PFSK-1 (cell line): ENCODE data around the gene QPRT.

ENCODE experiments used
- FOXP2 ChIP-seq: optimal IDR thresholded peaks from 2 replicates; pipeline ENCODE3; 2011; ENCODE audit warnings: borderline replicate concordance, control low read depth, inconsistent platforms; ENCODE audit not compliant: insufficient read depth; ENCODE audit errors: extremely low read length, extremely low read depth
- POLR2AphosphoS5 ChIP-seq: IDR thresholded peaks from 2 replicates; pipeline ENCODE4 v1.6.1; 2012; ENCODE audit warnings: low read depth, mild to moderate bottlenecking, control low read depth, low read length, moderate library complexity
- TAF1 ChIP-seq: IDR thresholded peaks from 2 replicates; pipeline ENCODE4 v1.6.1; 2012; ENCODE audit warnings: low read length, control low read depth, borderline replicate concordance; ENCODE audit not compliant: insufficient read depth
- TF ChIP-seq, protein P1 (sequence below), 2 experiments: IDR thresholded peaks; 2 replicates each; pipeline versions ENCODE4 v1.6.1 to v1.8.0; 2011 to 2012; ENCODE audit warnings: low read depth in 2 of 2, low read length in 2 of 2, control low read depth in 1 of 2, inconsistent platforms in 1 of 2, mild to moderate bottlenecking in 1 of 2, moderate library complexity in 1 of 2; ENCODE audit not compliant: insufficient read depth in 1 of 2

DNA sequence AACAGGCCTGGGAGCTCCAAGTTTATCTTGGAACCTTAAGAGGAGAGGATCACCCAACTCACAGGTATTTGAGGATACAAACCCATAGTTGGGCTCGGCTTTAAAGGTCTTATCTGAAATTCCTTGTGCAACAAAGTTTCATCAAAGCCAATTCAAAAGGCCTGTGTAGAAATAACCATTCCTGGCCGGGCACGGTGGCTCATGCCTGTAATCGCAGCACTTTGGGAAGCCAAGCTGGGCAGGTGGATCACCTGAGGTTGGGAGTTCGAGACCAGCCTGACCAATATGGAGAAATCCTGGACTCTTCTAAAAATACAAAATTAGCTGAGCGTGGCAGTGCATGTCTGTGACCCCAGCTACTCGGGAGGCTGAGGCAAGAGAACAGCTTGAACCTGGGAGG lies 38.1 kb downstream of the QPRT start:
- TF ChIP-seq TAF1: no peak
- TF ChIP-seq POLR2AphosphoS5: no peak
- TF ChIP-seq, protein P1, sequence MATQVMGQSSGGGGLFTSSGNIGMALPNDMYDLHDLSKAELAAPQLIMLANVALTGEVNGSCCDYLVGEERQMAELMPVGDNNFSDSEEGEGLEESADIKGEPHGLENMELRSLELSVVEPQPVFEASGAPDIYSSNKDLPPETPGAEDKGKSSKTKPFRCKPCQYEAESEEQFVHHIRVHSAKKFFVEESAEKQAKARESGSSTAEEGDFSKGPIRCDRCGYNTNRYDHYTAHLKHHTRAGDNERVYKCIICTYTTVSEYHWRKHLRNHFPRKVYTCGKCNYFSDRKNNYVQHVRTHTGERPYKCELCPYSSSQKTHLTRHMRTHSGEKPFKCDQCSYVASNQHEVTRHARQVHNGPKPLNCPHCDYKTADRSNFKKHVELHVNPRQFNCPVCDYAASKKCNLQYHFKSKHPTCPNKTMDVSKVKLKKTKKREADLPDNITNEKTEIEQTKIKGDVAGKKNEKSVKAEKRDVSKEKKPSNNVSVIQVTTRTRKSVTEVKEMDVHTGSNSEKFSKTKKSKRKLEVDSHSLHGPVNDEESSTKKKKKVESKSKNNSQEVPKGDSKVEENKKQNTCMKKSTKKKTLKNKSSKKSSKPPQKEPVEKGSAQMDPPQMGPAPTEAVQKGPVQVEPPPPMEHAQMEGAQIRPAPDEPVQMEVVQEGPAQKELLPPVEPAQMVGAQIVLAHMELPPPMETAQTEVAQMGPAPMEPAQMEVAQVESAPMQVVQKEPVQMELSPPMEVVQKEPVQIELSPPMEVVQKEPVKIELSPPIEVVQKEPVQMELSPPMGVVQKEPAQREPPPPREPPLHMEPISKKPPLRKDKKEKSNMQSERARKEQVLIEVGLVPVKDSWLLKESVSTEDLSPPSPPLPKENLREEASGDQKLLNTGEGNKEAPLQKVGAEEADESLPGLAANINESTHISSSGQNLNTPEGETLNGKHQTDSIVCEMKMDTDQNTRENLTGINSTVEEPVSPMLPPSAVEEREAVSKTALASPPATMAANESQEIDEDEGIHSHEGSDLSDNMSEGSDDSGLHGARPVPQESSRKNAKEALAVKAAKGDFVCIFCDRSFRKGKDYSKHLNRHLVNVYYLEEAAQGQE (IDR thresholded peaks at IDR 0.05; ENCODE audit: insufficient read depth in 1 of 2, low read depth in 2 of 2, low read length in 2 of 2): no peak
- no peak for TF ChIP-seq FOXP2
